Measurements from ENCODE around the gene DACH1. TPM values are rescaled to one million over a fixed set of nuclear protein-coding genes. Genes with fewer than 3 reads are reported as not detected.
"Not testable (repeated sequence)": the region's sequence is repeated elsewhere in the genome, so short reads cannot be mapped to it uniquely, and the experiment has no call there.

DACH1 gene
- total and polyA plus RNA-seq, 2 of the 8 experiments (the other 6 are each of a cell fraction or from before 2014, with no cell fraction given): 0.12 to 0.67 TPM

GRCh38 chr13:71893506-71893905, 26.5 kb upstream of the DACH1 start:
- FAIRE-seq; DNase-seq (ENCODE audit: low read depth in 1 of 2, low spot score in 2 of 2); H4K91ac ChIP-seq (replicated peaks; ENCODE audit: insufficient read length, low read length); H2AFZ ChIP-seq (ENCODE audit: low read length); CTCF ChIA-PET (ENCODE audit: partially characterized antibody); H3K4me3 ChIP-seq (ENCODE audit: extremely low read depth in 1 of 4, insufficient read depth in 2 of 4, low read depth in 3 of 4, low read length in 4 of 4); H2BK15ac ChIP-seq (ENCODE audit: low read length); H3K27me3 ChIP-seq (replicated peaks in 1 of 4; ENCODE audit: control insufficient read depth in 3 of 4, extremely low read depth in 1 of 4, insufficient read depth in 3 of 4, low read length in 3 of 4); H2BK12ac ChIP-seq (ENCODE audit: low read depth, low read length); H3K79me2 ChIP-seq (ENCODE audit: control insufficient read depth in 1 of 2, insufficient read depth in 2 of 2, low read length in 2 of 2); H2AK5ac ChIP-seq (ENCODE audit: low read depth, low read length); H4K20me1 ChIP-seq (replicated peaks in 1 of 2; ENCODE audit: control insufficient read depth in 1 of 2, insufficient read depth in 2 of 2, low read length in 2 of 2); H2BK20ac ChIP-seq (ENCODE audit: low read length); H3K56ac ChIP-seq (replicated peaks; ENCODE audit: insufficient read length, low read depth, low read length); H3K9me3 ChIP-seq (ENCODE audit: insufficient read depth in 2 of 2, low read depth in 1 of 2, low read length in 1 of 2); H3K23ac ChIP-seq (ENCODE audit: insufficient read length); H3K36me3 ChIP-seq (ENCODE audit: control insufficient read depth in 2 of 4, insufficient read depth in 4 of 4, low read length in 3 of 4); H3K27ac ChIP-seq (ENCODE audit: low read depth, low read length); H3K14ac ChIP-seq (ENCODE audit: insufficient read length); H4K5ac ChIP-seq (ENCODE audit: insufficient read length, low read depth, low read length); POLR2A ChIA-PET (ENCODE audit: partially characterized antibody); H3K79me1 ChIP-seq (ENCODE audit: low read depth, low read length); H3K4ac ChIP-seq (replicated peaks; ENCODE audit: insufficient read length, low read depth, low read length); H3K23me2 ChIP-seq (ENCODE audit: low read depth, low read length); H3K18ac ChIP-seq (ENCODE audit: extremely low read depth, low read length); H3K4me1 ChIP-seq (replicated peaks in 1 of 4; ENCODE audit: control insufficient read depth in 3 of 4, insufficient read depth in 4 of 4, low read length in 3 of 4); H2BK5ac ChIP-seq (ENCODE audit: low read depth, low read length); H4K8ac ChIP-seq (ENCODE audit: extremely low read depth, insufficient read depth, low read length); H2BK120ac ChIP-seq (replicated peaks; ENCODE audit: low read depth, low read length); H3K4me2 ChIP-seq (ENCODE audit: insufficient read depth in 1 of 2, low read depth in 2 of 2, low read length in 2 of 2); H3K9ac ChIP-seq (replicated peaks in 1 of 4; ENCODE audit: extremely low read depth in 1 of 4, low read depth in 3 of 4, low read length in 3 of 4): not testable (repeated sequence)
- WGBS, 2 experiments (ENCODE audit: extremely low coverage in 1 of 2, insufficient coverage in 1 of 2, insufficient read length in 1 of 2, insufficient replicate concordance in 2 of 2, low coverage in 1 of 2, low lambda C conversion rate in 2 of 2, missing lambda C conversion rate in 1 of 2): 91% methylated on average over 3 of the region's 3 CpGs; no CpG with 5 or more reads in 1 of the 2 experiments

All from H1 (cell line).